Measurements from ENCODE around the gene PCYOX1L.

GRCh38 chr5:149325166-149325735 lies 32.6 kb upstream of the PCYOX1L start:
- TF ChIP-seq ATF3 (IDR thresholded peaks at IDR 0.05; ENCODE audit: insufficient read depth, low read depth, low read length), result no peak
- no peak for TF ChIP-seq RFX5 (IDR thresholded peaks at IDR 0.05; ENCODE audit: borderline replicate concordance, low read depth, low read length)
- TF ChIP-seq CTCF (IDR thresholded peaks at IDR 0.05; ENCODE audit: control extremely low read depth in 1 of 3, insufficient read depth in 1 of 3, low read depth in 1 of 3, low read length in 3 of 3), result no peak
- no peak for TF ChIP-seq EP300 (IDR thresholded peaks at IDR 0.05; ENCODE audit: borderline replicate concordance in 1 of 2, low read depth in 2 of 2, low read length in 2 of 2)
- no peak for TF ChIP-seq RAD21 (IDR thresholded peaks at IDR 0.05 in 1 of 2, conservative IDR thresholded peaks at IDR 0.05 in 1 of 2; ENCODE audit: low read depth in 2 of 2, low read length in 2 of 2)
